Gastrocnemius medialis (tissue), 4 donors: ENCODE results near the gene TP53AIP1.

ENCODE experiments used
- CTCF ChIP-seq, 5 experiments: fragments of 450-650 bp in 3 of 5; fragments of 200-600 bp in 2 of 5; sonication (generic) in 2 of 5; IDR thresholded peaks in 4 of 5; conservative IDR thresholded peaks in 1 of 5; 1 replicate in 4 of 5; 2 replicates in 1 of 5; pipeline ENCODE4 v1.5.1; 2016 to 2019; ENCODE audit warnings: antibody characterized with exemption in 5 of 5, mild to moderate bottlenecking in 3 of 5, moderate library complexity in 3 of 5
- POLR2A ChIP-seq, 2 donors: fragments of 450-650 bp; IDR thresholded peaks; one replicate each; pipeline ENCODE4 v1.6.1; 2017; ENCODE audit warnings: antibody characterized with exemption in 2 of 2, mild to moderate bottlenecking in 2 of 2, moderate library complexity in 2 of 2

- TF ChIP-seq CTCF (IDR thresholded peaks at IDR 0.05 in 4 of 5, conservative IDR thresholded peaks at IDR 0.05 in 1 of 5): no peak
- no peak for TF ChIP-seq POLR2A (IDR thresholded peaks at IDR 0.05)
Observed at GRCh38 chr11:128927108-128927461, 15.6 kb downstream of the TP53AIP1 start.
